ENCODE data around the gene TM9SF2.

The TM9SF2 gene

DNA sequence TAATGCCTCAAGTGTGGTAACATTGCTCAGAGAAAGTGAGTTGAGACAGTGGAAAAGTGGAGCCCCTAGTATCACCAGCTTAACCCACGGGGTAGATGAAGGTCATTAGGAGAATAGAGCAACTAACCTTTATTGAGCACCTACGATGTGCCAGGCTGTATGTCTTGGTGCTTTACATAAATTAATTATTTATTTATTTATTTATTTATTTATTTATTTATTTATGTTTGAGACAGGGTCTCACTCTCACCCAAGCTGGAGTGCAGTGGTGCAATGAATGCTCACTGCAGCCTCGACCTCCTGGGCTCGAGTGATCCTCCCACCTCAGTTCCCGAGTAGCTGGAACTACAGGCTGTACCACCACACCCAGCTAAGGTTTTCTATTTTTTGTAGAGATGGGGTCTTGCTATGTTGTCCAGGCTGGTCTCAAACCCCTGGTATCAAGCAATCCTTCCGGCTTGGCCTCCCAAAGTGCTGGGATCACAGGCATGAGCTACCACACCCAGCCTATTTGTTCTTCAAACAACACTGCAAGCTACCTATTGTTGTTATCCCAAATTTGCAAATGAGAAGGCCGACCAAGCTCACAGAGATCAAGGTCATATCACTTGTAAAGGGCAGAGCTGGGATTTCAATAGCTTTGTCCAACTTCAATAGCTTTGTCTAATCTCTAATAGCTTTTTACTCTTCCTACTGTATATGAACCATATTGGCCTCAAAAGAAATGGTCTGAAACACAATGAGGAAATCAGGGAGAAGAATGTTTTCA, 79.4 kb downstream of the TM9SF2 start:
- no peak for DNase-seq

DNA sequence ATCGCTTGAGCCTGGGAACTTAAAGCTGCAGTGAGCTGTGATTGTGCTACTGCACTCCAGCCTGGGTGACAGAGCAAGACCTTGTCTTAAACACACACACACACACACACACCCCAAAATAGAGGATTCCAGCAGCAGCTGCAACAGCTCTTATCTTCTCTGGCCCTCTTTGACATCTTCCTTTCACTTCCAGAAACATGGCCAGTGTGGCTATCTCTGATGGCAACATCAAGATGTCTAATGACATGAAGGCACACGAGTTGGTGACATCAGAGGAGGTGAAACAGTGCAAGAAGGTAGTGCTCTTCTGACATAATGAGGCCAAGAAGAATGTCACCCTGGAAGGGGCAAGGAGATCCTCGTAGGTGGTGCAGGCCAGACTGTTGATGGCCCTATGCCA, 81.2 kb downstream of the TM9SF2 start:
- no peak for DNase-seq

DNA sequence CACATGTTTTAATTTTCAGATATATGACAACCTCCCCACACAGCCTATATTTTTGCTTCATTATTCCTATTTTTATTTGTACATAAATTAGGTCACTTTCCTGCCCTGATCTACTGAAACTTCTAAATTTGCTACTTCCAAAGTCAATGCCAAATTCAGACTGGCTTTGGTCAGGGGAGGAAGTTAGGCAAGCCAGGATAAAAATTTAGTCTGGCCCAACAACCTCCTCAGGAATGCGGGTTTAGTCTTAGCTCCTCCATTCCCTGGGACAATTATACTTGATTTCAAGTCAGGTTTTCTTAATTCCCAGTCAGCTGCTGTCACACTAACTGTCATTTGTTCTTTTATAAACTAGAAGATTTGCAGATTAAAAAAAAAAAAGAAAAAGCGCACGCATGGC, 84.3 kb downstream of the TM9SF2 start:
- no peak for DNase-seq

DNA sequence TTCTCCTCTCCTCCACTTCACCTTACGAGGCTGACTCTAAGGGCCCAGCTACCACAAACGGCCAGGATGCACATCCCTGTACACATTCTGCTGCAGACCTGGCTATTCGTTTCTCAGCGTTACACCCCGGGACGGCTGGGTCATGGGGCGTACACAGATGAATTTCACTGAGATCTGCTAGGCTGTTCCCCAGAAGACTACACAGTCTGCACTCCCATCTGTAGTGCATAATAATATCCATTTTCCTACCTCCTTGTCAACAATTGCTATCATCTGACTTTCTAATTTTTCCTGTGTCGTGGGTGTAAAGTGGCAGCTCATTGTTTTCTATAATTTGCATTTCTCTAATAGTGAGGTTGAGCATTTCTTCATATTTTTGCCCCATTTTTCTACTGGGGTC, 85.7 kb downstream of the TM9SF2 start:
- DNase-seq = no peak

DNA sequence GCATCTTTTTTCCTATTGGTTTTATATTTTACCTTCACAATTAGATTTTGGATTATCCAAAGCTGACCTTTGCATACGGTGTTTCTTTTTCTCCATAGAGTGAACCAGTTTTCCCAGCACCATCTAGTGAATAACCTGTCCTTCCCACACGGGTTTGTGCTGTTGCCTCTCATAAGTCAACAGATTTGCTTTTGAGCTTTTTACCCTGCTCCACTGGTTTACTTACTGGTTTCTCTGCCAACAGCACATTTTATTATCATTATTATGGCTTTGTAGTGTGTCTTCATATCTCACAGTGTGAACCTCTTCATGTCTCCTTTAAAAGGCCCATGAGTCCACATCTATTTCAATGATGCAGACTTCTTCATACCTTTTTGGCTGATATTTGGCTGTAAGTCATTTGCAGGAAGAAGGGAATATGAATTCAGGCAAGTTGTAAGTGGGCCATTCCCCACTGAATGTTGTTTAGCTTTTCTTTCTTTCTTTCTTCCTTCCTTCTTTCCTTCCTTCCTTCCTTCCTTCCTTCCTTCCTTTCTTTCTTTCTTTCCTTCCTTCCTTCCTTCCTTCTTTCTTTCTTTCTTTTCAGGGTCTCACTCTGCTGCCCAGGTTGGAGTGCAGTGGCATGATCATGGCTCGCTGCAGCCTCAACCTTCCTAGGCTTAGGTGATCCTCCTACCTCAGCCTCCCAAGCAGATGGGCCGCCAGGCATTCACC, 86.8 kb downstream of the TM9SF2 start:
- DNase-seq = no peak

DNA sequence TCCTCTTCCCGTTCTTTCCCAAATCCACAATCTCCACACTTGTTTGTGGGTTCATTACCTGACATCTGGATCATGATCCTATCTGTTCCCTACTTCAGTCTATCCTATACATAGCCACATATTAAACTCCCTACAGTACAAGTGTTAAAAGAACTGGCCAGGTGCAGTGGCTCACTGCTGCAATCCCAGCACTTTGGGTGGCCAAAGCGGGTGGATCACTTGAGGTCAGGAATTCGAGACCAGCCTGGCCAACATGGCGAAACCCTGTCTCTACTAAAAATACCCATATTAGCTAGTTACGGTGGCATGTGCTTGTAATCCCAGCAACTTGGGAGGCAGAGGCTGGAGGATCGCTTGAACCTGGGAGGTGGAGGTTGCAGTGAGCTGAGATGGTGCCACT, 88.3 kb downstream of the TM9SF2 start:
- no peak for DNase-seq

DNA sequence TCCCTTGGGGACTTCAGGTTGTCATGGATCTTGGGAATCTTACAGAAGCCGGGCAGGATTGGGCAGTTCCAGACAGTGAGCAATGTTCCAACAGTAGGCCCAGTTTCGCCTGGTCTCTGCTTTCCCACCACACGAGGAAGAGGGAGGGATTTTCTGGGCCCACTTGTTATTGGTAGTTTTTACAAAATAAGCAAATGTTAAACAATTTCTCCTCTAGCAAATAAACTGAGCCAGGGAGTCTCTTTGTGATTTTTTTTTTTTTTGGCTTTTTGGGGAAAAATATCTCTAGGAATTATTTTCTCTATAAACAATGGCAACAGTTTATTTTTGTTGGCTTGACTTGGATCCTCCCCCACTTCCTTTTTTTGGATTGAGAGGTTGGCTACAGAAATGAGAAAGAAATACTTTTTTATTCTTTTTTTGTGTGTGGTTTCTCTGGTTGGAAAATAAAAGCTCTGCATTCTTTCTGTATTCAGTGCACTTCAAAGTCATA, 89.3 kb downstream of the TM9SF2 start:
- no peak for DNase-seq

DNA sequence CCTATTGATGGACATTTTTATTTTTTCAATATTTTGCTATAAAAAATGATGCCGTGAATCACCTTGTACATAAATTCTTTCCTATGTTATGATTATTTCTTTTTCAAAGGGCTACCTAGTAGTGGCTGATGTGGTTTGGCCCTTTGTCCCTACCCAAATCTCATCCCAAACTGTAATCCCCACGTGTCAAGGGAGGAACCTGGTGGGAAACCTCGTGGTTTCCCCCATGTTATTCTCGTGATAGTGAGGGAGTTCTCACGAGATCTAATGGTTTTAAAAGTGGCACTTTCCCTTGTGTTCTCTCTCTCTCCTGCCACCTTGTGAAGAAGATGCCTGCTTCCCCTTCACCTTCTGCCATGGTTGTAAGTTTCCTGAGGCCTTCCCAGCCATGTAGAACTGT, 94.9 kb downstream of the TM9SF2 start:
- no peak for DNase-seq

DNA sequence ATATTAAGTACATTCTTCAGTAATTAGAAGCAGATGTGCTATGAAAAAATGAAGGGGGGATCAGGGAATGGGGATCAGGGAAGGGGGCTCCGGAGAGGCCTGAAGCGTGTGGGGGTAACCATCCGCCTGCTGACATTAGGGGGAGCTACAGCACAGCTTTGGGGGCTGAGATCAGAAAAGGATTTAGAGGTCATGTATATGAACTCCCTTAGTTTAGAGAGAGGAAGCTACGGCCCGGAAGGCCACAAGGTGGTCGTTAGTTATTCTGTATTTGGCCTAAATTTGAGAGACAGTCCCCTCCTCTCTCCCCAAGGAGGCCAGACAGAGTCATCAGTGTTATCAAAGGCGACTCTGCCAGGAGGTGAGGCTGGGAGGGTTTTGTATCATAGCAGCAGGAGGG, 99.0 kb downstream of the TM9SF2 start:
- no peak for DNase-seq

DNA sequence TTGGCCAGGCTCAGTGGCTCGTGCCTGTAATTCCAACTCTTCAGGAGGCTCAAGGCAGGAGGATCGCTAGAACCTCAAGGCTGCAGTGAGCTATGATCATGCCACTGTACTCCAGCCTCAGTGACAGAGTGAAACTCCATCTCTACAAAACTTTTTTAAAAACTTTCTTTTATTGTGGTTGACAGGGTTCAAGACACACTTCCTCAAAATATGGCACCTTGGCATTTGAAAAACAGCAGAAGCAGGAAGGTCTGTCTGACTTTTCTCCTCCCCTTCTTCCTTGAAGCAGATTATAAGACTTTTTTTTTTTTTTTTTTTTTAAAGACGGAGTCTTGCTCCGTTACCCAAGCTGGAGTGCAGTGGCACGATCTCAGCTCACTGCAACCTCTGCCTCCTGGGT, 100.3 kb downstream of the TM9SF2 start:
- no peak for DNase-seq

DNA sequence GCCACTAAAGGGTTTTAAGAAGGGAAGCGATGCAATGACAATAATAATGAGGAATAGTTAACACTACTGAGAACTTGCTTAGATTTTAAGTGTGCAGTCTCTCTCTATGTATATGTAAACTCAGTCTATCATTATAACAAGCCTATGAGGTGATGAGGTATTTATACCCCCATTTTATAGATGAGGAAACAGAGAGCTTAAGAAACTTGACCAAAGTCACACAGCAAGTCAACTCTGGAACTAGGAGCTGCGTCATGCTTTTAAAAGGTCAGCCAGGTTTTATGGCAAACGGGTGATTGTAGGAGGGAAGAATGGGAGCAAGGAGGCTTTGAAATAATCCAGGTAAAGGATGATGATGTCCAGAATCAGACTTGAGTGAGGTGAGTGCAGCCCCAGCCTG, 103.4 kb downstream of the TM9SF2 start:
- no peak for DNase-seq

DNA sequence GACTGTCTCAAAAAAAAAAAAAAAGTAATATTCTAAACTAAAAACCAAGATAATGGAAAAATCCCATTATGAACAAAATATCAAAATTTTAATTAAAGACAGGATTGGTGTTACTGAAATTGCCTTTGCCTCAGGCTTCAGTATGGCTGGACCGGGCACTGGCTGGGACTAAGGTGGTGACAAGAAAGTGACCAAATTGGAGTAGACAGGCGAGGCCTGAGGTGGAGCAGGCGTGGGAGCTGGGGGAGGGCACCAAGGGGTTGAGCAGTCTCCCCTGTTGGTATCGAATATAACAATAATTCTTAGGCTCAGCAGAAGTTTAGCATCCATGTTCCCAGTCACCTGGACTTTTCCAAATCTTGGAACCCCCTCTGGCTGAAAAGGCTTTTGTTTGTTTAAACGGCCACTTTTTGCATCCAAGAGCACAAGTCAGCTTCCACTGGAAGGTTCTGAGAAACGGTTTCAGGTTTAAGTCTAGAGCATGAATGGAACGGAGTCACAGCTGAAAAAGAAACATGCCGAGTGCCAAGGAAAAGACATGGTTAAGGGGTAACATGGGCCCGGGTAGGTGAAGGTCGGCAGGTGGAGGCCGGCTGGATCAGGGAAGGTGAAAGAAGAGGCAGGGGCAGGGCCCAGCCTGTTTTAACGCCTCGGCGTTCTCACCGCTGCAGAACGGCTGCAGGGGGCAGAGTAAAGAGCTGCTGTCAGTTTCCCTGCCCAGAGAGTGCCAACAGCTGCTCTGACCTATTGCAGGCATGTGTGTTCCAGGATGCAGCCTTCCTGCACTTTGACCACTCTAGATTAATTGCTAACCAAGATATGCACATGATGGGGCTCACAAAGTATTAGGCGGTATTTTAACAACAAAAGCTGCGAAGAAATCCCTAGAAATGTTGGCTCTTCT, 104.4 kb downstream of the TM9SF2 start:
- DNase-seq = no peak

DNA sequence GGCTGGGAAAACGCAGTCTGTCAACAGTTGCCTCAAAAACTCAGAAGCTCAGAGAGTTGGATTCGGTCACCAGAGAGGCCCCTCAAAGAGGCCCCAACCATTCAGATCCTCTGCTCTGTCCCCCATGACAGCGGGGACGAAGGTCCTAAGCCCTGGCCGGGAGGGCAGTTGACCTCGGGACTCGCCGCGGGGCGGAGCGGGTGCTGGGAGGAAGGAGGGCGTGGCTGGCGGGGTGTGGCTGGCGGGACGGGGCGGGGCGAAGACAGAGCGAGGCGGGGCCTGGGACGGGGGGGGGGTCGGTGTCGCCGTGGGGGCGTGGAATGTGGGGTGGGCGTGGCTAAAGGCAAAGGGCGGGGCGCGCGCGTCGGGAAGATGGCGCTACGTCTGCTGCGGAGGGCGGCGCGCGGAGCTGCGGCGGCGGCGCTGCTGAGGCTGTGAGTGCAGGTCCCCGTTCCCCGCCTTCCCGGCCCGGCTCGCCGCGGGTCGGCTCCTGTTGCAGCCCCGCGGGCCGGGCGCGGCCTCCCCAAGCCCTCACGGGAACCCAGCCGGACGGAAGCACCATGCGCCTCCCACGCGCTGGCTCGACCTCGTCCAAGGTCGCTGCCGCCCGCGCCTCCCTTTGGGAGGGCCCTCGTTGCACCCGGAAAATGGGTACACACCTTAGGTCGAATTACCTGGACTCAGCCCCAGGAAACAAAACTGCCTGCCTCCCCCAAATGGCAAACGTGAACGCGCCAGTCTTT, 105.2 kb downstream of the TM9SF2 start, which contains the start of gene CLYBL:
Gene CLYBL (plus strand): TSS at position 367 of the 743 bp plus-strand sequence.
- DNase-seq = peak; percentile 75

DNA sequence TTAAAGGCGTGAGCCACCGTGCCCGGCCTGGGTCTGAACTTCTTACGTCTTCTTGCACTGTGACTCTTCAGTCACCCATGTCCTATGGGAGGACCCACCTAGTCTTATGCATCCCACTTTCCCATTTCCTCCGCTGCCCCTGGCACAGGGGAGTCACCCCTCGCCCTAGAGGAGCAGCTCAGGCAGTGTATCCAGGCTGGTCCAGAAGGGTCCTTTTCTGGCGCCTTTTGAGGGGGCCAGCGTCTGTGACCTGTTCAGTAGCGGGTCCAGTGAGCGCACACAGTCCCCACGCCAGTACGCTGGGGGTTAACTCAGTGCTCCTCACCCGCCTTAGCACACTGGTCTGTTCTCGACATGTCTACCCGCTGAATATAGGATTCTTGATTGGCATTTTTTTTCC, 107.1 kb downstream of the TM9SF2 start:
- no peak for DNase-seq

DNA sequence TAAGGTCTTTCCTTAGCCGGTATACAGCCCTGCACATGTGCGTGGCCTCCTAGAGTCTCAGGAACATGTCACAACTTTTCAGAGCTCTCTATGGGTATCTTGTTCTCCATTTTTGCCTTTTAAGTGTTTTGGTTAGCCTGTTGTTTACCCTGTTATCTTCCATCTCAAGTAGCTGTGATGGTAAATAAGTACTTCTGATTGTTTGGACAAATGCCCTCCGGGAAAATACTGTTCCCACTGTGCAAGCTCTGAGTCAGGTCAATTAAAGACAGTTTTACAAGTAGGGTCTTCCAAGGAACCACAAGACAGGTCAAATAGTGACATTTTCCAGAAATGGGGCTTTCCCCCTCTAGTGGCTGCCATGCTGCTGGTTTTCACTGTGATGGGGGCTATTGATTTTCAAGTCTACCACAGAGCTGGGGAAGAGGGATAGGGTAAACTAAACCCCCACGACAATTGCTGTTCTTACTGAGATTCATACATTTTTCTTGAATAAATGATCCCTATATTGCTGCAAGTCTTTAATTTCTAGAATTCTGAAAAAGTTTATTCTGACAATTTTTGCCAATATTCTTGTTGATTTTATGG, 109.5 kb downstream of the TM9SF2 start:
- DNase-seq = no peak
